GM19240 (cell line): Measurements from ENCODE around the gene ZNF391.
"Not testable (repeated sequence)": the region's sequence is repeated elsewhere in the genome, so short reads cannot be mapped to it uniquely, and the experiment has no call there.

Experiments
- DNase-seq: peaks from one replicate; pipeline ENCODE4 v3.0.0; 2011; ENCODE audit warnings: low spot score; ENCODE audit not compliant: insufficient read length

The ZNF391 gene

GRCh38 chr6:27422651-27423332 lies 34.2 kb downstream of the ZNF391 start:
- DNase-seq = no peak

- DNase-seq = not testable (repeated sequence)
Measured at GRCh38 chr6:27424851-27425250, 36.3 kb downstream of the ZNF391 start.

GRCh38 chr6:27426045-27426620 lies 37.6 kb downstream of the ZNF391 start:
- DNase-seq = no peak

GRCh38 chr6:27428502-27428901 lies 39.9 kb downstream of the ZNF391 start:
- DNase-seq = no peak

- DNase-seq = no peak
Measured at GRCh38 chr6:27428966-27429365, 40.4 kb downstream of the ZNF391 start.

GRCh38 chr6:27433714-27434113 lies 45.2 kb downstream of the ZNF391 start:
- DNase-seq = no peak

- DNase-seq = no peak
Measured at GRCh38 chr6:27439371-27439770, 50.8 kb downstream of the ZNF391 start.

- DNase-seq = no peak
Measured at GRCh38 chr6:27441001-27441400, 52.4 kb downstream of the ZNF391 start.

GRCh38 chr6:27442932-27443331 lies 54.4 kb downstream of the ZNF391 start:
- no peak for DNase-seq

- no peak for DNase-seq
Measured at GRCh38 chr6:27448456-27448855, 59.9 kb downstream of the ZNF391 start.

GRCh38 chr6:27451660-27452390 lies 63.3 kb downstream of the ZNF391 start:
- DNase-seq = no peak

- no peak for DNase-seq
Measured at GRCh38 chr6:27452496-27452897, 63.9 kb downstream of the ZNF391 start.
